Mucosa of gallbladder (tissue), 1 donor: ENCODE measurements around the gene RNU6-9. TPM values are rescaled to one million over a fixed set of nuclear protein-coding genes. Genes with fewer than 3 reads are reported as not detected.
"Not testable (repeated sequence)": the region's sequence is repeated elsewhere in the genome, so short reads cannot be mapped to it uniquely, and the experiment has no call there.

ENCODE experiments used
- DNase-seq: peaks from one replicate; pipeline ENCODE4 v3.0.0-alpha.2; 2020; ENCODE audit warnings: low spot score
- total RNA-seq: library from RNA; stranded (reverse); gene quantifications from one replicate; pipeline ENCODE4 v1.2.1, GENCODE V29; 2021
- donor health status: DM: no; HTN: no; CAD: no.

The RNU6-9 gene
- not detected for total RNA-seq

GRCh38 chr19:892894-893689, at the start of gene RNU6-9, which contains the start of gene MED16:
TSS of gene RNU6-9 (plus strand) at chr19:893484.
TSS of gene MED16 (minus strand) at chr19:893187. CDS start at chr19:891131, 2,056 bp downstream.
- DNase-seq, result peak; percentile 93

- no peak for DNase-seq
Observed at GRCh38 chr19:843836-844545, 49.3 kb upstream of the RNU6-9 start.

DNA sequence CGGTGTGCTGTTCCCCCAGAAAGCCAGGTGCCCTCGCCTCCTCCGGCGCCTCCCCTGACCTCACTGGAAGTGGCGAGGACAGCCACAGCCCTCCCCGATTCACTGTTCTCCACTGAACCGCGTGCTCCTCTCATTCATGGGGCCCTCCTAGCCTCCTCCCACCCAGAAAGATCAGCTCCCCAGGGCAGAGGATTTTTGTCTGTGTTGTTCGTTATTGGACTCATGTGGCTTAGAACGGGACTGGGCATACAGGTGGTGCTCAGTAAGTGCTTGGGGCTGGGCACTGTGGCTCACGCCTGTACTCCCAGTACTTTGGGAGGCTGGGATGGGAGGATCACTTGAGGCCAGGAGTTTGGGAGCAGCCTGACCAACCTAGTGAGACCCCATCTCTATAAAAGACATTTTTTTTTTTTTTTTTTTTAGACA, 48.7 kb upstream of the RNU6-9 start:
- no peak for DNase-seq

- DNase-seq, result no peak
Observed at GRCh38 chr19:845707-846521, 47.4 kb upstream of the RNU6-9 start.

GRCh38 chr19:848386-848921, 44.8 kb upstream of the RNU6-9 start:
- DNase-seq, result no peak

DNA sequence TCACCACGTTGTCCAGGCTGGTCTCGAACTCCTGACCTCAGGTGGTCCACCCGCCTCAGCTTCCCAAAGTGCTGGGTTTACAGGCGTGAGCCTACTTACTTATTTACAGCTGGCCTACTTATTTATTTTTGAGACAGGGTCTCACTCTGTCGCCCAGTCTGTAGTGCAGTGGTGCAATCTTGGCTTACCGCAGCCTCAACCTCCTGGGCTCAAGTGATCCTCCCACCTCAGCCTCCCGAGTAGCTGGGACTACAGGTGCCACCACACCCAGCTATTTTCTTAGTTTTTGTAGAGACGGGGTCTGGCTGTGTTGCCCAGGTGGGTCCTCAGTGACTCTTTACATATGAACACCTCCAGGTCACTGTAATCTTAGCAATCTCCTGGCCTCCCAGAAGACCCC, 44.1 kb upstream of the RNU6-9 start:
- DNase-seq, result not testable (repeated sequence)

GRCh38 chr19:850221-850978, 42.9 kb upstream of the RNU6-9 start:
- peak; percentile 83 for DNase-seq

DNA sequence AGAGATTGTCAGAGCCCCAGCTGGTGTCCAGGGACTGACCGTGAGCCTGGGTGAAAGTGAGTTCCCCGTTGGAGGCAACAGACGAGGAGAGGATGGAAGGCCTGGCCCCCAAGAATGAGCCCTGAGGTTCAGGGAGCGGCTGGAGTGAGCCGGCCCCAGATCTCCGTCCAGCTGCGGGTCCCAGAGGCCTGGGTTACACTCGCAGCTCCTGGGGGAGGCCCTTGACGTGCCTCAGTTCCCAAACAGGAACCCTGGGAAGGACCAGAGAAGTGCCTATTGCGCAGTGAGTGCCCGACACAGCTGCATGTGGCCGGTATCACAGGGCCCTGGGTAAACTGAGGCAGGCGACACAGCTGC, 42.3 kb upstream of the RNU6-9 start:
- no peak for DNase-seq

- no peak for DNase-seq
Observed at GRCh38 chr19:852136-853013, 40.9 kb upstream of the RNU6-9 start, which contains the start of gene ELANE. TSS of gene ELANE (plus strand) at chr19:852303. CDS start at chr19:852329, 26 bp downstream.

GRCh38 chr19:853014-853585, 40.2 kb upstream of the RNU6-9 start:
- DNase-seq, result no peak

GRCh38 chr19:853614-854220, 39.6 kb upstream of the RNU6-9 start:
- DNase-seq, result not testable (repeated sequence)

- DNase-seq, result no peak
Observed at GRCh38 chr19:854549-854948, 38.7 kb upstream of the RNU6-9 start.

- DNase-seq, result no peak
Observed at GRCh38 chr19:855142-855541, 38.1 kb upstream of the RNU6-9 start.

GRCh38 chr19:855566-856120, 37.6 kb upstream of the RNU6-9 start:
- DNase-seq, result no peak

DNA sequence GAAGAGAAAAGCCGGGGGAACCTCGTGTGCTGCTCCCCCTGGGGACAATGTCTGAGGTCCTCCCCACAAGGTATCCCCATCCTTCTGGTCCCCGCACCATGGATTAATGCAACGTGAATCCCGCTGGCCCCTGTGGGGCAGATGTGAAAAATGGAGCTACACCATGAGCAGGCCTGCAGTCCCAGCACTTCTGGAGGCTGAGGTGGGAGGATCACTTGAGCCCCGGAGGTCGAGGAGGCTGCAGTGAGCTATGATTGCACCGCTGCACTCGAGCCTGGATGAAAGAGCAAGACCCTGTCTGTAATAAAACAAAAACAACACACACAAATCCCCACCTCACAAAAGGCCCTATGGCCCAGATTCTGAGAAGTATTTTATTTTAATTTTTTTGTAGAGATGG, 35.0 kb upstream of the RNU6-9 start:
- no peak for DNase-seq

GRCh38 chr19:858868-859843, 34.1 kb upstream of the RNU6-9 start, which contains the start of gene CFD:
TSS of gene CFD (plus strand) at chr19:859664. CDS start at chr19:859690, 26 bp downstream.
- no peak for DNase-seq

GRCh38 chr19:861141-861755, 32.0 kb upstream of the RNU6-9 start:
- DNase-seq, result no peak
